Fibroblast of skin of right biceps (primary cell): Measurements from ENCODE around the gene NGRN.

ENCODE experiments used
- DNase-seq: peaks from one replicate; pipeline ENCODE4 v3.0.0-alpha.2; 2013

The NGRN gene

GRCh38 chr15:90320062-90320884 is 54.8 kb downstream of the NGRN start:
- DNase-seq = peak; percentile 91

- DNase-seq = no peak
These were observed 55.4 kb downstream of the NGRN start for GRCh38 chr15:90320885-90321278.
